Smooth muscle cell of bladder (primary cell): ENCODE results near the gene HDDC3. TPM values are rescaled to one million over a fixed set of nuclear protein-coding genes. Genes with fewer than 3 reads are reported as not detected.

Experiments used
- total RNA-seq: library from RNA; depleted of rRNA; stranded (reverse); fragments of >200 nt; gene quantifications from 2 replicates; pipeline ENCODE4 v1.2.3, GENCODE V29; 2014

HDDC3 gene
- 10.0 and 11.0 TPM in 2 replicates for total RNA-seq

GRCh38 chr15:90931828-90932659 is at the start of gene HDDC3:
Gene HDDC3 (minus strand): TSS chr15:90932549. CDS start chr15:90932540, 9 bp downstream.

GRCh38 chr15:90954712-90955623 is 22.6 kb upstream of the HDDC3 start, which contains the start of gene RCCD1:
Gene RCCD1 (plus strand): TSS chr15:90954884. CDS start chr15:90956735, 1,851 bp downstream.

GRCh38 chr15:90934949-90935751 is 2.8 kb upstream of the HDDC3 start, which contains the start of gene UNC45A:
Gene UNC45A (plus strand): TSS chr15:90935285. CDS start chr15:90935325, 40 bp downstream.

DNA sequence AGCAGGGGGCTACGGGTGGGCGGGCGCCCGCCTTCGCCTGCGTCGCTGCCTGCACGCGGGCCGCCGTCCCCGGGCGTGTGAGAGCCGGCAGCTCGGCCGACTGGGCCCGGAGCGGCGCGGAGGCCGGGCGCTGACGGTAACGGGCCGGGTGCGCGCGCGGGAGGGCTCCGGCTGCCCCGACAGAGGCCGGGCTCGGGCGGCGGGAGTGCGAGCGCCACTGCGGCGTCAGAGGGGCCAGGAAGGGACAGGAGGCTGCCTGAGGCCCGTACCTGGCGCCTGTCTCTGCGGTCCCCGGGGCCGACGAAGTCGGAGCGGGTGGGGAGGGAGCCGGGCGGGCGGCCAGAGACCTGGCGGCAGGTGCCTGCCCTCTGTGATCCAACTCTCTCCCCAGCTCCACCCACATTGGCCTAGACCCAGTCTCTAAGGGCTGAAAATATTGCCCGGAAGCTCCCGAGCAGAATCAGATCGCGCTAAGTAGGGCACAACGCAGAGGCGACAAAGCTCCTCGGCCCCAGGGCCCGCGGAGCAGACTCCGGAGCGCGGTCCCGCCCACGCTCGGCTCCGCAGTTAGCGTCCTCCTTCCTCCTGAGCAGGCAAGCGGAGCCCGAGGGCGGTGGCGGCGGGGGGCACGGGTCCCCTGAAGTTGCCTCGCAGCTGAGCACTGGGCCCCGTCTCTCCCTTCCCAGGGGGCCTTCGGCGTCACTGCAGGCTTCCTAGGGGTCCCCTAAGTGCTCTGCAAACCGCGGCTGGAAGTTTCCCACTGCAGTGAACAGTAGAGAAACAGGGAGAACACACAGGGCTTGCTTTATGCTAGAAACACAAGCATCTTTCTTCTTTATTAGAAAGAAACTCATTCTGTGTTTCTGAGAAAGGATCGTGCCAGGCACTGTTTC is 29.3 kb downstream of the HDDC3 start, which contains the start of gene MAN2A2:
TSS of gene MAN2A2 (plus strand) at position 463 of the 893 bp plus-strand sequence. CDS start 906 bp downstream, outside the sequence.

GRCh38 chr15:90883976-90884718 is 48.2 kb downstream of the HDDC3 start, which contains the start of gene FES:
Gene FES (plus strand): TSS chr15:90884504. CDS start chr15:90885046, 542 bp downstream.

Other genes with a start within 250 kb of the HDDC3 start
- 0.71 and 0.74 TPM in 2 replicates for gene BLM, start 215.2 kb downstream of the HDDC3 start, total RNA-seq
- 25.7 and 30.1 TPM in 2 replicates for gene FURIN, start 64.0 kb downstream of the HDDC3 start, total RNA-seq
- 23.8 and 25.2 TPM in 2 replicates for gene FES, start 48.0 kb downstream of the HDDC3 start, total RNA-seq
- gene MAN2A2, start 29.2 kb downstream of the HDDC3 start, total RNA-seq: 8.5 and 17.6 TPM in 2 replicates
- 81.5 and 91.3 TPM in 2 replicates for gene UNC45A, start 2.7 kb upstream of the HDDC3 start, total RNA-seq
- gene RCCD1, start 22.3 kb upstream of the HDDC3 start, total RNA-seq: 7.3 and 11.0 TPM in 2 replicates
- gene PRC1, start 62.0 kb upstream of the HDDC3 start, total RNA-seq: 21.9 and 22.1 TPM in 2 replicates
- gene VPS33B, start 90.0 kb upstream of the HDDC3 start, total RNA-seq: 10.0 and 13.6 TPM in 2 replicates
- gene SV2B, start 167.7 kb upstream of the HDDC3 start, total RNA-seq: under 0.01 and 0.18 TPM in 2 replicates